HG03095 (cell line): ENCODE results near the gene ELMO1.
A peak's percentile ranks its signal among the peaks of the same experiment; 100 is the strongest.

Experiments used
- ATAC-seq: cut with Tn5 transposase; IDR thresholded peaks from one replicate; pipeline ENCODE4 v1.9.1; 2021; ENCODE audit warnings: moderate library complexity; ENCODE audit not compliant: unreplicated experiment

Gene ELMO1

DNA sequence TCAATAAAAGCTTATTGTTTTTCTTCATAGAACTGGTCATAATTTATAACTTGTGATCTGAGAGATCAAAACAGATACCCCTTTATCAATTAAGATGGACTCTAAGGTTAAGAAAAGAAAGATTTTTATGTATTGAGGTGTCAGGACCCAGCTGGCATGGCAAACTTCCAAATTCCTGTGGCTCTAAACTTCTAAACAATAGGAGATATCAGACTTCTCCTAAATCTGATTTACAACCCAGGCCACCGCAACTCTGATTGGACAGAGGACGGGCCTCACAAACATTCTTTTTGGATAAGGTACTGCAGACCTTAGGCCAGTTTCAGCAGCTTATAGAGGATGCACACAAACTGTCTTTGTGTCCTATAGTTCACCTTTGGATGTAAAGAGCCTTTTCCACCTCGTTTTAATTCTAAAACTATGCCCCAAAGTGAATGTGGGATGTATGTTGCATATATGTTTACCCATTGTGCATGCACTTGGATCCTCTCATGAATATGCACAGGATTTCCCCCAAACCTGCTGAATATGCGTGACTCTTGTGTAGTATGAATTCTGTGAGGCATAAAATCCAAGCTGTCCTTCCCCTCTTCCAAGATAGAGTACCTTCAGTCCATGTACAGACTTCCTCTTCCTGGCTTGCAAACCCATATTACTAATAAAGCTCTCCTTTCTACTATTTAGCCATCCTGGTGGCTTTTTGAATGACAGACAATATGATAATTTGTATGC, 69.0 kb downstream of the ELMO1 start:
- ATAC-seq, result no peak

DNA sequence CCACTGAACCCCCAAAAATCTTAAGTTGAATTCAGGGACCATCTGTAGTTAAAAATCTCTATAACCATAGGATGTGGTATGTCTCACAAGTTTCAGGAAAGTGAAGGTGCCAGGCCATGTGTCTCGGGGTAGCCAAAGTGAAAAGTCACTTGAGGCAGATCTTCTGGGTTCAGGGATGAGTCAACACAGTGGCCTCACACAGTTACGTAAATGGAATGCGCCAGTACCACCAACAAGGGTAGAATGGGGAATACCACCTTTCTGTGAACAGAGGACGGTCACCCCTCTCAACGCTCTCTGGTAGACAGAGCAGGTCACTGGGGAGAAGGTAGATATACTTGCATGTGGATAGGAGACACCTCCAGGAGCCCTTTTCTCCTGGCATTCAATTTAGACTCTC, 71.4 kb downstream of the ELMO1 start:
- no peak for ATAC-seq

DNA sequence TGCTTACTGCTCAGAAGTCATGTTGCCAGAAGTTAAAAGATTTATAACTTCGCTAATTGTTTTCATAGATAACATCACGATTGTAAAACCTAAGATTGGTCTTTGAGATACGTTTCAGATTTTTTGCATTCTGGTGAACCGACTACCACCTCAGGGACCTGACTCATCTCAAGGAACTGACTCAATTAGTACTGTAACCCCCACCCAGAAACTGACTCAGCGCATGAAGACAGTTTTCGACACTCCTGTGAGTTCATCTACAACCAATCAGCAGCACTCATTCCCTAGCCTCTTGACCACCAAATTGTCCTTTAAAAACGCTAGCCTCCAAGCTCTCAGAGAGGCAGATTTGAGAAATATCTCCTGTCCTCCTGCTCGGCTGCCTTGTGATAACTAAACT, 72.3 kb downstream of the ELMO1 start:
- no peak for ATAC-seq

DNA sequence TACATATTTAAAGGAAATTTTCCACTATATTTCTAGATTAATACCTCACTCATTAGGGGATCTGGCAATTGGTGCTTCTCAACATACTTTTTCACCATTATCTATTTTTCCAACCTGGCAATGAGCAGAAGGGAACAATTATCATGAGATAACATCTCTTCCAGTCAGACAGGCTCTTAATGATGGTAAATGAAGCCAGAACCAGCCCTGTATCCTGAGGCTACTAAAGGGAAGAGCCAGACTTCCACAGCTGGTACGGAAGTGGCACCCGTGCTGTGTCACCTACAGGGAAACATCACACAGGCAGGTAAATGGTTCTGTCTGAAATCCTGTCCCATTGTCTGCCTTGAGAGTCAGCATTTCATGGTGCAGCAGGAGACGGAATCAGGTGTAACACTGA, 75.9 kb downstream of the ELMO1 start:
- no peak for ATAC-seq

DNA sequence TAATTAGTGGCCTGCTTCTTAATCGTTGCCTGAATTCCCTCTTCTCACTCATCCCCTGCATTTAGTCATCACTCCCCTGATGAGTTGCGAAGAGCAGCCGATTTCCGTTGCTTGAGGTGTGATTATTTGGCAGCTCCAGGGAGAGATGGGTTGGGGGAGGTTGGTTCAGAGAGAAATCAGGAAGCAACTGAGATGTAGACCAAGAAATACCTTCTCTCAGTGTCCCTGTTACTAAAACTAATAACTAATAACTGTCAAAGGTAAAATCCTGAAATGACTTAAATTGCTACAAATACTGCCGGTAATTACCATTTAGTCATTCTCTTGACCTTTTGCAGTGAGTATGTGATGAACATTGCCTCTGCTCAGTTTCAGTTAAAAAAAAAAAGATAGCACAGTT, 76.9 kb downstream of the ELMO1 start:
- ATAC-seq, result no peak

DNA sequence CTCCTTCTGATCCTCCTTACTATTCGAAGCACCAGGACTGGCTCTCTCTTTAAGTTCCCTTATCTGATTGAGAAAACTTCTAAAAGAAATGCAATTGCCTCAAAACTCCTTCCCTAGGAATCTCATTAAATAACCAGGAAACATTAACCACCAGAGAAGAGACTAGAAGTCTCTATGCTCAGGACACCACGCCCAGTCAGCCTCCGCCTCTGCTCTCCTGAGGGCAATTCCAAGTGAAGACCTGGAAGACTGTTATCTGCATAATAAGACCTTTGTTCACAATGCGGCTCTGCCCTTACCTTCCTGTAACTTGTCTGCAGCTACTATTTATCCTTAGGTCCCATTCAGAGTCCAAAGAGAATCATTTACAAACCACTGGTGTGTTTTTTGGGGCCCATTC, 78.8 kb downstream of the ELMO1 start:
- ATAC-seq, result no peak

DNA sequence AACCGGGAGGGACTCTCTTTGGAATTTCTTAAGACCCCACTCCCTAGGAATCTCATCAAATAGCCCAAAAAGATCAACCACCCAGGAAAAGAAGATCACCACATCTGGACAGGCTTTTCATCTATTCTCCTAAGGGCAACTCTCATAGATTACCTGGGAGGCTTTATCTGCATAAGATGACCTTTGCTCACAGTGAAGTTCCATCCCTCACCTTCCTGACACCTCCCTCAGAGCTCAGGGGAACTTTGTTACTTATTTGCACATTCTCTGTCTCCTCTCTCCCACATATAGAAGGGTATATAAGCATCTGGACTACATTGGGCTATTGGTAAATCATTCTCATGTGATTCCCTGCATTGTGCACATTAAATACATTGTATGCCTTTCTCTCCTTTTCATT, 80.1 kb downstream of the ELMO1 start:
- no peak for ATAC-seq

DNA sequence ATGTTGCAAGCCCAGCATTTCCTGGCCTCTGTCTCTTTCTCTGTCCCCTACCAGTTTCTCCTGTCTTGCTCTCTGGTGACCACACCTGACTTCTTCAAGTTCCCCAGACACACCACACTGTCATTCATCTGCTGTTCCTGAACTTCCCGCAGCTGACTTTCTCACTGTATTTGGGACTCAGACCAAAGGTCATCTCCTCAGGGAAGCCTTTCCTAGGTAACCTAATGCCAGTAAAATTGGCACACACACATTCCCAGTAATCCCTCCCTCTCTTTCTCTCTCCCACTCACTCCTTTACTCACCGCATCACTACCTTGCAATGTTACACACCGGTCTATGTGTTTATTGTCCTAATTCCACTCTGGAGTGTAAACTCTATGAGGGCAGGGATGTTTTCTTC, 81.7 kb downstream of the ELMO1 start:
- no peak for ATAC-seq

DNA sequence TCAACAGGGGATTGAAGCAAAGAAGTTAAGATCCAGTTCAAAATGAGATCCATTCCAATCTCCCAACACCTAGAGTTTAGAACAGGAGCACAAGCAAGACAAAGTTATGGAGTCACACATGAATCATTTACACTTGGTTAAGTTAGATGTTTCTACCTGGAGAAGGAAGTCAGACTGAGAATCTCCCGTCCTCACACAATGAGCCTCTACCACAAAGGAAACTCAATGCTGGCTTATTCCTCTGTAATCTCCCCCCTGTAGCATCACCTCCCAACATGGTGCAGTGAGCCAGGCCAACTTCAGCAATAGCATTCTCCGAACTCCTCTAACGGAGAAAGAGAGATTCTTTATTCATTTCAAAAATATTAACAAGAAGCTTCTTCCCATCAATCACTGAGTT, 82.2 kb downstream of the ELMO1 start:
- ATAC-seq, result no peak

DNA sequence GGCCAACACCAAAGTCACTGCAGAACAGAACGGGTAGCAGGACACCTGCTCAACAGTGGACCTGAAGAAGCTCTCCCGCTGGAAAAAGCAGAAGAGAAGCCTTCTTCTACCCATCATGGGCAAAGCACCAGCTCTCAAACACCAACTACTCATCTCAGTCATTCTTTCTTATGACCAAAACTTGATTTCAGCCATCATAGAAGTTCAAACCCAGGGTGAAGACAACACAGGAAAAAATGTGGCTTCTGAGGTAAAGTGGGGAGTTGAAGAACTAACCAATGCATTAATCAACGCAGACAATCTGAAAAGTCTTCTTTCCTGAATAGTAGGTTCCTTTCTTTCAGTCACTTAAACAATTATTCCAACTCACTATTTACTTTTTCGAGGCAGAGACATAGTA, 83.3 kb downstream of the ELMO1 start:
- ATAC-seq, result no peak

DNA sequence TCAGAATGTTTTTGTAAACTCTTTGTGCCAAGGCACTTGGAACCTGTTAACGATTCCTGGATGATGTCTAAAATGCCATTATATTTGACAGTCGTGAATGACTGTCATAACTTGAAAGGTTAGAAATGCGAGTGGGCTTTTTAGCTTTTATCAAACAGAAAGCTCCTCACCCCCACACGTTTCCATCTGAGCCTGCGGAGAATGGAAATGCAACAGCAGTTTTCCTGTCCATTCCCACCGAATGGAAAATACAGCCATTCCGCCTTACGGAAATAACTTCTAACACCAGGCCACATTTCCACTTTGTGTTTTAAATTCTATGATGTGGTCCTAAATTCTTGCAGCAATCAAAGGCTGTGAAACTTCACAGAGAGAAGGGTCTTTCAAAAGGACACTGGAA, 83.8 kb downstream of the ELMO1 start:
- ATAC-seq, result no peak

DNA sequence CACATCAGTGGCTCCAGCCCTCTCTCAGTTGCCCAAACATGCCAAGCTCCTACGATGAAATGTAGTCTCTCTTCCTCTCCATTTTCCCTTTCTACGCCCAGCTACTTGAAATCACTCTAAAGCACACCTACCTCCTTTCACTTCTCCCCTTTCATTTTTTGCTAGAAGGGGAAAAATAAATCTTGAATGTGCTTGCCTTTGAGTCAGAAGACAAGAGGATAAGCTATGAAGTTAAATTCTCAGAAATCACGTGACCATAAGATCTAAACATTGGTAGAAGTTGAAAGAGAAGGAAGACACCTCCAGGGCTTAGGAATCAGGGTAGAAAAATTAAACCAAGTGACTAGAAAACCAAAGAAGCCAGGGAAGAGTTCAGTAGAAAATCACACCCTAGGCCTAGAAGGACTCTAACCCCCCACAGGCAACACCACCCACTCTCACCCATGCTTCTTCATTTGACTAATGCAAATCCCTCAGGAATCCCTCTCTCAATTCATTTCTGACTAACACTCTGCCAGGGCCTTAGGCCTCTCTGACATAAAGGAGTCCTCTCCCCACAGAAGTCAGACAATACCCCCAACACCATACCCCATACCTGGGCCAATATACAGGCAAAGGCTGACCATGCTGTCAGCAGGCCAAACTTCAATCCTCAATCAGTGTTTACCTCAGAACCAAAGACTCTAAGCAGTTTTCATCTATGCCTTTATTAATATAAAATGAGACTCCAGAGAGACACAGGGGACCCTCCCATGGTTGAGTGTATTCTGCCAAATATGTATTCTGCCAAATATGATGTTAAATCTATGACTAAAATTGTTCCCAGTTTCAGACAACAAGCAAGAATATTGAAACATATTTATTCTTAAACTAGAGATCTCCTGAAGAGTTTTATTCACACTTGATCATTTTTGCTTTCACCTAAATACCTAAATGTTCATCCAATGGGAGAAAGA, 84.8 kb downstream of the ELMO1 start:
- ATAC-seq, result no peak

DNA sequence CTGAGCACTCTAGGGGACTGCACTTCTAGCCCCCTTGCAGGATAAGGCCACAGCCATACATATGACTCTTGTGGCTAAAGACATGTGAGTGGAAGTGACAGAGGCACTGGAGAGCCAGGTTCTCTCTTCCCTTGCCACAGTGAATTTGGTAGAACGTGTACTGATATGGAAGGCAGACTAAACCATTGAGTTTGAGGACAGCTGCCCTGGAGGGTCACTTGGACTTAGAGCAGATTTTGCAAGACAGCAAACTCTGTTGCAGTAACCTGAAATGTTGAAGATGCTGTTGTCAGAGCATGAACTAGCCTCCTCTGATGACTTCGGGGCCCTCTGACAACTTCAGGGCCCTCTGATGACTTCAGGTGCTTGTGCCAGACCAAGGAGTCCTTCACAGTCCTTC, 85.9 kb downstream of the ELMO1 start:
- no peak for ATAC-seq

DNA sequence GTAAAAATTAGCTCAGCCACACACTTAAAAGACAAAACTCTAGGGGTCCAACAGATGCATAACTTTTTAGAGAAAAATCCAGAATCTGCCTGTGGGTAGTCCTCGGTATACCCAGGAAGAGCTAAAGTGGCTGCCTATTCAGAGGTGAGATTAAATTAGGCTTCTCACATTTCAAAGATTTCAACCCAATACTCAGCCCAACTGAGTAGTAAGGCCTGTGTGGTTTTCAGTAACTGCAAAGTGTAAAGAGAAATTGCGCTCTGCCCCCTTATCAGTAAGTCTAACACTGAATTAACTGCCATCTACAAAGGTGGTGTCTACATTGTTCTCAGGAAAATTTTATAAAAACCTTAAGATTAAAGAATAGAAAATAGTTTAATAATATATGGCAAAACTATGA, 88.2 kb downstream of the ELMO1 start:
- ATAC-seq, result no peak

DNA sequence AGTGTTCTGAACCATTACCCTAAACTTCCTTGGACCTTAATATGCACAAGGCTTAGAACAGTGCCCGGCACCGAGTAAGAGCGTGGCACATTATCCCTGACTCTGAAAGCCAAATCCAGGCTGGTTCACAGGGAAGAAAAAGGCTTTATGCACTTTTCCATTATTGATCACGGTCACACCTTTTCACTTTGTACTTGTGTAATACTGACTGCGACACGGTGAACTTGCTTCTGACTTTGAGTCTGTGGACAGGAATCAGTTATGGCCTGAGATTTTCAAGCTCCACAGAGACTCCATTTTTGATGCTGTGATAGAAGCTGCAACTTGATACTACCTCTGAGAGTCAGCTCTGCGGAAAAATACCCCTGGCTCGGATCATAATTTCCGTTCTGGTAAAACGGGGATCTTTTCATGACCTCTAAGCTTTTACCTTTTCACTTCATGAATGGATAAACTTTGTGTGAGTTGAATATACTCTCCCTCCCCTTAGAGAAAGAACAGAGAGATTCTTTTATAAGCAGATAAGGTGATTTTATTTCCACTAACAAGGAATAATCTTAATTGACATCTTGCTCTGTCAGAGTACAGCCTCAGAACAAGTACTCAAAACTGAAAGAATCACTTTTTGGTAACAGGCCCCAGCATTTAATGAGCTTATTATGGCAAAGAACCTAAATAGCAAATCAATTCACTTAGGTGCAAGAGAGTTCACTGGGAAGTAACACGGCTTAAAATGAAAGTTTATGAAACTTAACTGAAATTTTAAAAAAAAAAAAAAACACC, 88.8 kb downstream of the ELMO1 start:
- ATAC-seq, result no peak

DNA sequence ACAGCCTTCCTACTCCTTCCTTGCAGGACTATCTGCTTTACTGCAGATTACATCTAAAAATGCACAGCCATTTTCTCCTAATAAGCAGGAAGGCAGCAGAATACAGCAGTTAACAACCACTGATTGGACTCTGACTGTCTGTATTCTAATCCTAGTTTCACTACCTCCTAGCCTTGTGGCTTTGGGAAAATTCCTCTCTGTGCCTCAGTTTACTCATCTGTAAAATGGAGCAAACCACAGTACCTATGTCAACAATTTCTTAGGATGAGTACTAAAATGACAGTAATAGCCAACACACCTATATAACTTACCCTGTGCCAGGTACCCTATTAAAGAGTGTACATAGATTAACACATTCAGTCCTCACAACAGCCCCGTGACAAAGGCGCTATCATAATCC, 89.5 kb downstream of the ELMO1 start:
- no peak for ATAC-seq

DNA sequence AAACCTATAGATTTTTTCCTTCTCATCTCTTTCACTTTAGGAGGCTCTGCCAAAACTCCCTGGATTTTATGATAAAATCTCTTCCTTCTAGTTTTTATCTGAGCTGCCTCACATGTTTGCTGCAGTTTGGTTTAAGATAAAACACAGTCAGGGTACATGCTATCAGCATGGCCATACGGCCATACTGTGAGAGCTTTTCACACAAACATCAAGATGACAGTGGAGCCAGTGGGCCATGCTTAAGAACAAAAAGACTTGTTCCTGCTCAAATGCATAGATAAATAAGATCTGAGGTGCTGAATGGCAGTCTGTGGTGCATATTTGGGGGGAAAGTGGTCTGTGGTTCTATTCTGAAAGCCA, 91.0 kb downstream of the ELMO1 start:
- no peak for ATAC-seq

DNA sequence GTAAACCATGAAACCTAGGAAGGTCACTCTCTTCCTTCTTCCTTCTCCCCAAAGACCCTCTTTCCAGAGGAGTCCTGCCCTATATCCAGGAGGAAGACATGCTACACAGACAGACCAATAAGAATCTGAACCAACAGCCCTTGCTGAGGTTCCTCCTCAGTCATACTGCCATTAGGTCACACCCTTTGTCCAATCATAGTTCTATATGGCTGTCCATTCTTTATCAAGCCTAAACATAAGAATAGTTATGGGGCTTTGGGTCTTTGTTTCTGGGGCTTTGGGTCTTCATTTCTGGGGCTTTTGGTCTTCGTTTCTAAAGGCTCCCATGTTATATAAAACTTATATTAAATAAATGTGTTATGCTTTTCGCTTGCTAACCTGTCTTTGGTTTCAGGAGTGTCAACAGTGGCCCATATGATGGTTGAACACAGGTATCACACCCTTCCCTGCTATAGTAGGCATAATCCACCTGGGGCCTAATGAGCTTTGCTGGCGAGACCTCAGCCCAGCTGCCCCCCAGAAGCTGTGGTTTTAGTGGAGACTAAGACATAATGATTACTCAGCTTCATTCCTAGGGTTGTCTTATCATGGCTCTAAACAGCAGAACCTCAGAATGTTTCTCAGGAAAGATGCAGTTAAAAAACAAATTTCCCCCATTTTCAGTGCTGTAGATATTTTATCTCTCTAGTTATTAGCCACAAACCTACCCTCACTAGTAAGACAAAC, 91.6 kb downstream of the ELMO1 start:
- ATAC-seq, result no peak

DNA sequence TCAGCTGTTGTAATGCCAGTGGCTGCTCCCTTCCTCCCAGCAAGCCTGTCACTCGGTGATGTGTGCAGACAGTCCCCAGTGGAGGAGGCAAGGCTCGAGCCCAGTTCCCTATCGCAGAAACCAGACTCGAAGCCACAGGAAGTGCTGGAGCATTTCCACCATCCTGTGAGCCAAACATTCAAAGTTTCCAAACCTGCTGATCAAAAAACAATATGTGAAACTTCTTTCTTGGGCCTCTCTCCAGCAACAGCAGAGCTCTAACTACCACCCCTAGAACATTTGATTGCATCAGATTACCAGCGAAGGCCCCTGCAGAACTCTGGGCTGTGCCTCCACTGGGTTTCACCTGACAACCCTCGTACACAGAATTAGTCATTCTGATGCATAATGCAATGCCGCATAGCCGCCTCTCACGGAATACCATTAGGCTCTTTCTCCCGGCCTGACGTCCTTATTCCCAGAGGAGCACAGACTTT, 94.0 kb downstream of the ELMO1 start:
- ATAC-seq, result peak; percentile 43

DNA sequence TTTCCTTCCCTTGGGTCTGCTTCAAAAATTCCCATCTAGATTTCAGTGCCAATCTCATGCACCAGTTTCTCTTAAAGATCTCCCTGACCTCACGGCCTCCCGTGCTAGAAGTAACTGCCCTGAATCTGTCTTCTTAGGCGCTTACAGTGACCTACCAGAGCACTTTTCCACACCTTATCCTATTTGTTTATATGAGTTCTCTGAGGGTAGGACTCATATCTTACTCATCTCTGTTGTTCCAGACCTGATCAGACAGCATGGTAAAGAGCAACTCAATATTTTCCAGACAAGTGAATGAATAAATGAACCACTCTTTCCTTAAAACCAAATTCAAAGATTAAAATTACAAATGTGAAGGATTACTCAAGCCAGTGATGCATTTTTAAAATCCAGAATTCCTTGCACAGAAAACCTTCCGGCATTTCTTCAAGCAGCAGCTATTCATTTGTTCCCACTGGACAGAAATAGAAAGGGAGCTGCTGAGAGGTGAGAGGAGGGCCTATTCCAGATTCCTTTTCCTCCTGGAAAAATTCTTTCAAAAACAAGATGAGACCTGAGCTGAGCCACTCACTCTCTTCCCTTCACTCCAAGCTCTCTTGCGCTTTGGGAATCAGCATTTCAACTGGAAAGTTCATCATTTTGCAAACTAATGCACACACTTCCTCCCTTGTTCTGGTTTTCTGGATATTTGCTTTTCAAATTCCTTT, 94.6 kb downstream of the ELMO1 start:
- ATAC-seq, result no peak
